Left ventricle myocardium superior (tissue), 1 donor: ENCODE results near the gene RIN3. TPM values are rescaled to one million over a fixed set of nuclear protein-coding genes. Genes with fewer than 3 reads are reported as not detected.

Source experiments
- ATAC-seq: fragments of 200-7000 bp; cut with Tn5 transposase; one replicate; pipeline ENCODE4 v1.9.1; 2020; ENCODE audit warnings: mild to moderate bottlenecking, moderate library complexity
- DNase-seq: peaks from one replicate; pipeline ENCODE4 v3.0.0-alpha.2; 2020
- intact Hi-C: fragments of 100-400 bp; cut with micrococcal nuclease; formaldehyde crosslinking; loops from one replicate; pipeline ENCODE4 v1.11.0; 2022
- total RNA-seq: library from RNA; stranded (reverse); fragmentation: NEBNext Ultra II Directional; extraction: Animal tissue kit (Norgen Biotek cat#: 25700); gene quantifications from one replicate; pipeline ENCODE4 v1.2.1, GENCODE V29; 2021
- donor health status: DM: no; HTN: yes; CAD: no; lungs with severe emphysema.

RIN3 gene
- total RNA-seq, 1 donor from 2014 or later, result 14.7 TPM

DNA sequence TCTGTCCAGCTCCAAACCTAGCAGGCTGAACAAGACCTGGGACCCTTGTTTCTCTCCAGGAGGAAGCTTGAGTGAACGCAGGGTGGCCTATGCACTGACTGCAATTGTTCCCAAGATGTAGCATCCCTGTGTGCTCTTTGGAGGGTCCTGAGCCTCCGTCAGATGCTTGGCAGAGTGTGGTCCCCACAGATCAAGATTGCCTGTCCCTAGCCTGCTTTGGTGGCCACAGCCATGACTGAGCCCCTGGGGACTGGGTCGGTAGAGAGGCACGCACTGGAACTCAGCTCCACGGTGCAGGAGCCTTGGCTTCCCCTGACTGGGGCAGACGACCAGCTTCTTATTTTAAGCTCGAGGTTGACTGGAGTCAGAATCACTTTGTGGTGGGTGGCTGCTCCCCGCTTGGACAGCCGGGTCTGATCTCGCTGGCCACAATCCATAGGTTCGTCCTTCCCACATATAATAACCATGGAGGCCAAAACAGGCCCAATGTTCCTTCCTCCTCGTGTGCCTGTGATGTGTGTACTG is 137.1 kb downstream of the RIN3 start:
- ATAC-seq (no peak), DNase-seq (no peak)
- intact Hi-C loops, result no loop called here

DNA sequence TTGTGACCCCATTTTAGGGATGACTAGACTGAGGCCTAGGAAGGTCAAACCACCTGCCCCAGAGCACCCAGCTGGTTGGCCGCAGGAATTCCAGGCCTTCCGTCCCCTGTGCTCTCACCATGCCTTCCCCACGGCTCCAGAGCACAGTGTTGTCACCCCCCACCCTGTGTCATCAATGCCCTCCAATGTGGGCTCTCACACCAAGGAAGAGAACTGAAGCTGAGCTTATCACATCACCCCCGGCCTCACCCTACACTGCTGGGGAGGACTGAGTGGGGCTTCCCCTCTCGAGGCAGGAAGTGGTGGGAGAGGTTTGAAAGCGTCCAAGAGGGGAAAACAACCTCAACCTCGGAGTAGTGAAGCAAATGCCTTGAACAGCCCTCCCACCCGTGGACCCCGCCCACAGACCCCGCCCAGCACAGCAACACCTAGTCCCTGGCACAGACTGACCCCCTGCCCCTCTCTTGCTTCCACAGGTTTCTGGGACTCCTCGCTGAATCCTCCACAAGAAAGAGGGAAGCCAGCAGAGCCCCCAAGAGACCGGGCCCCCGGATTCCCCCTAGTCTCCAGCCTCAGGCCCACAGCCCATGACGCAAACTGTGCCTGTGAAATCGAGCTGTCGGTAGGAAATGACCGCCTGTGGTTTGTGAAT is 137.7 kb downstream of the RIN3 start:
- DNase-seq (no peak), ATAC-seq (peak; percentile 28)
- intact Hi-C loops, result no loop called here

DNA sequence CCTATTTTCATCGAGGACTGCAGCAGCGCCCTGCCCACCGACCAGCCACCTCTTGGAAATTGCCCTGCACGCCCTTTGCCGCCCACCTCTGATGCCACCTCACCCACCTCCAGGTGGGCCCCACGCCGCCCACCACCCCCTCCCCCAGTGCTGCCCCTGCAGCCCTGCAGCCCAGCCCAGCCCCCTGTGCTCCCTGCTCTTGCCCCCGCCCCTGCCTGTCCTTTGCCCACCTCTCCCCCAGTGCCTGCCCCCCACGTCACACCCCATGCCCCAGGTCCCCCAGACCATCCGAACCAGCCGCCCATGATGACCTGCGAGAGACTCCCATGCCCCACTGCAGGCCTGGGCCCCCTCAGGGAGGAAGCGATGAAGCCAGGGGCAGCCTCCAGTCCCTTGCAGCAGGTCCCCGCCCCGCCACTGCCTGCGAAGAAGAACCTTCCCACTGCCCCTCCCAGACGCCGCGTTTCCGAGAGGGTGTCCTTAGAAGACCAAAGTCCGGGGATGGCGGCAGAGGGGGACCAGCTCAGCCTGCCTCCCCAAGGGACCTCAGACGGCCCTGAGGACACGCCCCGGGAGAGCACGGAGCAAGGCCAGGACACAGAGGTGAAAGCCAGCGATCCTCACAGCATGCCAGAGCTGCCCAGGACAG is 138.3 kb downstream of the RIN3 start:
- DNase-seq, result peak; percentile 77
- intact Hi-C loops, result no loop called here
- ATAC-seq, result peak; percentile 47

DNA sequence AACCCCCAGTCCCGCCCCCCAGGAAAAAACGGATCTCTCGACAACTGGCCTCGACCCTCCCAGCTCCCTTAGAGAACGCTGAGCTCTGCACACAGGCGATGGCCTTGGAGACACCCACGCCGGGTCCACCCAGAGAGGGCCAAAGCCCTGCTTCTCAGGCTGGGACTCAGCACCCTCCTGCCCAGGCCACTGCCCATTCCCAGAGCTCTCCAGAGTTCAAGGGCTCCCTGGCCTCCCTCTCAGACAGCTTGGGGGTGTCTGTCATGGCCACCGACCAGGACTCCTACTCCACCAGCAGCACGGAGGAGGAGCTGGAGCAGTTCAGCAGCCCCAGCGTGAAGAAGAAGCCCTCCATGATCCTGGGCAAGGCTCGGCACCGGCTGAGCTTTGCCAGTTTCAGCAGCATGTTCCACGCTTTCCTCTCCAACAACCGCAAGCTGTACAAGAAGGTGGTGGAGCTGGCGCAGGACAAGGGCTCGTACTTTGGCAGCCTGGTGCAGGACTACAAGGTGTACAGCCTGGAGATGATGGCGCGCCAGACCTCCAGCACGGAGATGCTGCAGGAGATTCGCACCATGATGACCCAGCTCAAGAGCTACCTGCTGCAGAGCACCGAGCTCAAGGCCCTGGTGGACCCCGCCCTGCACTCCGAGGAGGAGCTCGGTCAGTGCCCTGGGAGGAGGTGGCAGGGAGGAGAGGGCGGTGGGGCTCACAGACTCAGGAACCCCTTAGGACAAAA is 139.0 kb downstream of the RIN3 start:
- ATAC-seq, result peak; percentile 10

DNA sequence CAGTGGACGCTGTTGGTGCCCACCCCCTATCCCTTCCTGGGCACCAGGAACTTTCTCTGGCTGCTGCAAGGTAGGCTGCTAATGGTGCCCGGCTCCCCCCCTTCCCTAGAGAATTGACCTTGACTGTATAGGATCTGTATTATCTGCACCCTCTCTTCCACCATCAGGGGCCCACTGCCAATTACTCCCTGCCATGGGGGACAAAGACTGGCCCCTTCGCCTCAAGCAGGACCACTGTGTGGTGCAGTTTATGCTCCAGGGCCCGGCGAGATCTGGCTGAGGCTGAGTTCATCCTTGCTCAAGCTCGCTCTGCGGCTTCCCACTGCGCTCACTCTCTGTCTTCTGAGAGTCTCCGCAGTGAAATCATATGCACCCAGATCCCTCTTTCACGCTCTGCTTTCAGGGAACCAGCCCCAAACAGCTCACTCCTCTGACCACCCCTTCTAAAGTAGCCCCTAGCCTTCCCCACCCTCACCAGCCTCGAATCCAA is 139.6 kb downstream of the RIN3 start:
- intact Hi-C loops, result no loop called here
- no peak for DNase-seq
- ATAC-seq, result no peak

More for the DNA sequence above, 139.0 kb downstream of the RIN3 start:
- no peak for DNase-seq
- intact Hi-C loops, result no loop called here

DNA sequence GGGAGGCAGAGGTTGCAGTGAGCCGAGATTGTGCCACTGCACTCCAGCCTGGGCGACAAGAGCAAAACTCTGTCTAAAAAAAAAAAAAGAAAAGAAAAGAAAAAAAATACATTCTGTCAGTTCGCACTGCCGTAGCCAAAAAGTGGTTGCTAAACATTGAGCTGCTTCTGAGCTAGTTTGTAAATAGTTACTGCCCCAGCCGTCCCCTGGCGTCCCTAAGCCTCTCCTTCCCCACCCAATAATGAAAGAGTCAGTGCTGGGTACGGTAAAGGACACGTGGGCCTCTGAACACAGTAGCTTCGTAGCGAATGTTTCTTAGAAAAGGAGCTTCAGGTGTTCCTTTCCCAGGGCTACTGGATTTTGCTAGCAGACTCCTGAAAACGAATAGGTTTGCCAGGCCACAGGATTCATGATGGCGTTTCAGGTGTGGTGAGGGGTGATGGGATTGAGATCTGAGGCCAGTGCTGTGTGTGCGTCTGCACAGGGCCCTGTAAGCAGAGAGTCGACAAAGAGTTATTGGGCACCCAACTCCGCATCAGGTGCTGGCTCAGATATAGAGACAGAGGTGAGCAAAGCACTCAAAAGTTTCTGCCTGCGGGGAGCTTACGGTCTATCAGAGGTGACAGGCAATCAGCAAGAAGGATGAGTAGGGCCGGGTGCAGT is 140.8 kb downstream of the RIN3 start:
- intact Hi-C loops, result no loop called here
- no peak for DNase-seq
- no peak for ATAC-seq

DNA sequence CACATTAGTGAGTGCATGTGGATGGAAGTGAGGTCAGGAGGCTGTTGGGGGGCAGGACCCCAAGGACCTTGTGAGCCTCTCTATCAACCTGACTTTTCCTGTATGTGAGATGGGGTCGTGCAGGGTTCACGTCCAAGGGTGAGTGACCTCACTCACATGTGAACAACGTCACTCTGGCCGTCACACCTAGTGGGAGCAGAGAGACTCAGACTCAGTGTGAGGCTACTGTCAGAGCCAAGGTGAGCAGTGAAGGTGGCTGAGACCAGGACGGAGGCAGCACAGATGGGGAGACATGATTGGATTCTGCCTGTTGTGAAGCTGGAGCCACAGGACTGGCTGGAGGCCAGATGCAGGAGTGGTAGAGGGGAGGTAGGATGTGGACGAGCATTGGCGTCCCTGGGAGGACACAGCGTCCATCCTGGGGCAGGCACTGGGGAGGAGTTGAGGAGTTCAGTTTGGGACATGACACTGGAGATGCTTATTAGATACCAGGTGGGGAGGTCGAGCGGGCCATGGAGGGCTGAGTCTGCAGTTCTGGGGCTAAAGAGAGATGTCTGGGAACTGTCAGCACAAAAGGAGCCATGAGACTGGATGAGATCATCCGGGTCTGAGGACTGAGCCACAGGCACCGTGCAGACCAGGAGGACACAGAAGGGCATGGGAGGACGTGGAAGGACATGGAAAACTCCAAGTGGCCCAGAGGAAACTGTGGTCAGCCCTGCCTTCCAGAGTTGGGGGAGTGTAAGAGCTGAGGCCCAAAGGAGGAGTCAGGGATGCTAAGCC is 142.0 kb downstream of the RIN3 start:
- intact Hi-C loops, result no loop called here
- ATAC-seq, result no peak
- DNase-seq, result no peak

DNA sequence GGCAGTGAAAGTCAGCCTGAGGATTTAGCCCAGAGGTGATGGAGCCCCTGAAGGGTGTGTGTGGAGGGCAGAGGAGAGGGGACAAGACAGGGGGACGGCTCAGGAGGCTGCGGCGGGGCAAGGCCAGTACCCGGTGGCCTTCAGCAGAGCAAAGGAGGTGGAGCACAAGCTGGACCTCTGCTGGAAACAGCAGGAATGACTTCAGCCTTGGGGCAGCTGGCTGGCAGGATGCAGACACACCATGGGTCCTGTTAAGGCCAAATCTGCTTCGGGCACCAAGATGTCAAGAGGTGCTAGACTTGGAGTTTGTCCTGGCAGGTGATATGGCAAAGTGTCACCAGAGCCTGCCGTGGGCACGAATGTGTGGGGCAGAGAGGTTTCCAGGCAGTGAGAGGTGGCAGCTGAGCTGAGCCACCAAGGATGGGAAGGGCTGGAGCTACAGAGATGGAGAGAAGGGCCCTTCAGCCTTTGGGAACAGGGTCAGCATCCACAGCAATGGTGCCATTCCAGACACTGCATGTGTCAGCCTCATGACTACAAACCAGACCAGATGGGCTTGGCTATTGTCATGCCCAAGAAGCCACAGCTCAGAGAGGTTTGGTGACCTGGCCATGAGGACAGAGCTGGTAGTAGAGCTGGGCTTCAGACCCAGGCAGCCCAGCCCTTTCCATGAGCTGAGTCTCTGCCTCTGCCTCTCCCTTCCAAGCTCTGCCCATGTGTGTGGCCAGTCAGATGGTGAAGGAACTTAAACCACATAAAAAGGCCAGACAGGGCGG is 142.9 kb downstream of the RIN3 start:
- ATAC-seq (no peak), DNase-seq (no peak)
- intact Hi-C loops, result no loop called here

DNA sequence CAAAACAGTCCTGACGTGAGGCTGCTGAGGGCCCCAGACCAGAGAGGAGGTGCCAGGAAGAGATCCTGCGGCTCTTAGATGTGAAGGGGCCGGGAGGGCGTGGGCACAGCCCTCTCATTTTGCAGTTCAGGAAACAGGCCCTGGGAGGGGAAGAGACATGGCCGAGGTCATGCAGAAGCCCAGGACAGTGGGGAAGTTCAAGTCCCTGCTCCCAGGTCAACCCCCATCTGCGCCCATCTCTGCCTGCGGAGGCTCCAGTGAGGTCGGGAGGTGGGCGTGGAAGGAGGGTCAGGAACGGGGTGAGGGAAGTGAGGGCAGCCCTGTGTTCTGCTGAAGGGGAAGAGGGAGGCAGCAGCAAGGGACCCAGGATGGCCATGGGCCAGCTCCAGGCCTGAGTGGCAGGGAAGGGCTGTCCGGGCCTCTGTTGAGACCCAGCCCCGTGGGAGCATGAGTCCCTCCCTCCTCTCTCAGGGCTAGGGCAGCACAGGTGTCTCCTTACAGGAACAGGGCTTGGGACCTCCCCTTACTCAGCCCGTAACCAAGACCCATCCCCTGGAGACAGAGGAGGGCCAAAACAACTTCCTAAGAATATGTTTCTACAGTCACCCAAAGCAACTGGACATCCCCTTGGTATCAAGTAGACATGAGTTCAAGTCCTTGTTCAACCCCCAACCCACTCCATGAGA is 144.0 kb downstream of the RIN3 start:
- ATAC-seq (peak; percentile 72), DNase-seq (peak; percentile 73)

DNA sequence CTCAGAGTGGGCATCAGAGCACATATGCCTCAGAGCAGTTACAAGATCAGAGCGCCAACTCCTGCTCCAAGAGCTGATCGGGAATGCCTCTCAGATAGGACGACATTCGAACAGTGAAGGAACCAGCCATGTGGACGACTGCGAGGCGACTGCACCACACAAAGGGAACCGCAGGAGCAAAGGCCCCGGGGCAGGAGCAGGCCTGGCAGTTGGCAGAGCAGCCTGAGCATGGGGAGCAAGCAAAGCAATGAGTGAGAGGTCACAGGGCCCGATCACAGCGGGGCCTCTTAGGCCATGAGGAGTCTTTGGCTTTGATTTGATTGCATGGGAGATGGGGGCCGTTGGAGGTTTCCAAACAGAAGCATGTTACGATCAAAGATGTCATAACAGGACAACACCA is 144.6 kb downstream of the RIN3 start:
- DNase-seq, result no peak
- intact Hi-C loops, result no loop called here
- ATAC-seq, result no peak

More for the DNA sequence above, 144.0 kb downstream of the RIN3 start:
- intact Hi-C loops, result no loop called here

DNA sequence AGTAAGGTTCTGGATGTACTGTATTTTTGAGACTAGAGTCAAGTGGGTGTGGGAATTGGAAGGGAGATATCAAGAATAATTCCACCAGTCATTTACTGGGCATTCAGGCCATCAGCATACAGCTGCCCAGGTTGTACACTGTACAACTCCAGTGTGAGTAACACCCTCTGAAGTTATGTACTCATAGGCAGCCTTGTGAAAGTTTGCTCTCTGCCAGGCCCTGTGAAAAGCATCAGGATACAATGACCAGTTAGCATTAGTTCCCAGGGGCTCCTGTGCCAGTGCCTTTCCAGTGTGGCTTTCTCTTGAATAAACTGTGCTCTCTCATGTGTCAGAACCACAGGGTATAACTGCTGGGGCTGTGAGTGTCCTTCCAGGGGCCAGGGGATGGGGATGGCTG is 145.1 kb downstream of the RIN3 start:
- DNase-seq (no peak), ATAC-seq (no peak)
- intact Hi-C loops, result no loop called here

DNA sequence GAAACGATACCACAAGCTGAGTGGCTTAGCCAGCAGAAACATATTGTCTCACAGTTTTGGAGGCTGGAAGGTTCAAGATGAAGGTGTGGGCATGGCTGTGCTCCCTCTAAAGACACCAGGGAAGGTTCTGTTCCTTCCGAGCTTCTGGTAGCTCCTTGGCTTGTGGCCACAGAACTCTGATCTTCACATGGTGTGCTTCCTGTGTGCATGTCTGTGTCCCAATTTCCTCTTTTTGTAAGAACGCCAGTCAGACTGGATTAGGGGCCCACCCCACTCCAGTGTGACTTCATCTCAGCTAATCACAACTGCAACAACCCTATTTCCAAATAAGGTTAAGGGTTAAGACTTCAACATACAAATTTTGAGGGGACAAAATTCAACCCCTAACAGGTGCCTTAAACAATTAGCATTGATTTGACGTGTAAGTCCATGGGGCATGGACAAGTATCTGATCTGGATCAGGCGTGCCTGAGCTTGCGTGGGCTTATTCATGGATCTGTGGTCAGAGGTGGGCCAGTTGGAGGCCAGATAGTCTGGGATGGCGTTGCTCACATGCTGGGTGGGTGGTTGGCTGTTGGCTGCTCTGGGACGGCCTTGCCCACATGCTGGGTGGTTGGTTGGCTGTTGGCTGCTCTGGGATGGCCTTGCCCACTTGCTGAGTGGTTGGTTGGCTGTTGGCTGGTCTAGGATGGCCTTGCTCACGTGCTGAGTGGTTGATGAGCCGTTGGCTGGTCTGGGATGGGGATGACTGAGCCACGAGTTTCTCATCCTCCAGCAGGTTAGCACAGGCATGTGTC is 146.4 kb downstream of the RIN3 start:
- intact Hi-C loops, result no loop called here
- DNase-seq (no peak), ATAC-seq (peak; percentile 67)

DNA sequence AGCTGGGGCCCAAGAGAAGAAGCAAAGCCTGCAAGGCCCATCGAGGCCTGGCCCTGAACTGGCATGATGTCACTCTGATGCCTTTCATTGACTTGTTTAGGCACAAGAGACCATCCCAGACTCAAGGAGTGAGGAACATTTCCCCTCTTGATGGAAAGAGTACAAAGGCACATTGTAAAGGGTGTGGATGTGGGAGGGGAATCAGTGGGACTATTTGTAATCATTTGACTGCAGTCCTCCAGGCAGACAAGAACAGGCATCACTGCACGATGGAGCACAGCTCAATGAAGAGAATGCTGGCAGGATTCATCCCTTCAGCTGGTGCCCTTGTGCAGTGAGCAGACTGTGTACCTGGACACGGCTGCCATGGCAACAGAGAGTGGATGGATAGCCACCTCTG is 147.0 kb downstream of the RIN3 start:
- DNase-seq (no peak), ATAC-seq (no peak)
- intact Hi-C loops, result no loop called here

DNA sequence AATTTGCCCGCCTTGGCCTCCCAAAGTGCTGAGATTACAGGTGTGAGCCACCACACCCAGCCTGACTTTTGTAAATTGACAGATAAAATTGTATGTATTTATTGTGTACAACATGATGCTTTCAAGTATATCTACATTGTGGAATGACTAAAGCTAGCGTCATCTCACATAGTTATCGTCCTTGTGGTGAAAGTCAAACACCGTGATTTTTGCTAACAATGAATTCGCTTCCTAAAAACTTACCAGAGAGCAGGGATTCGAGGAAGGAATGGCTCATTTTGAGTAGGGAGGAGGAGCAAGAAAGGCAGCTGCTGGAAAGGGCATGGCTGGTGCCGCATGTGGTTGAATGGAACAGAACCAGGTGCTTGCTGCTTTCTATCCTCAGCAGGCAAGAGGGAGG is 149.5 kb downstream of the RIN3 start:
- intact Hi-C loops, result no loop called here
- DNase-seq, result no peak
- ATAC-seq, result no peak

DNA sequence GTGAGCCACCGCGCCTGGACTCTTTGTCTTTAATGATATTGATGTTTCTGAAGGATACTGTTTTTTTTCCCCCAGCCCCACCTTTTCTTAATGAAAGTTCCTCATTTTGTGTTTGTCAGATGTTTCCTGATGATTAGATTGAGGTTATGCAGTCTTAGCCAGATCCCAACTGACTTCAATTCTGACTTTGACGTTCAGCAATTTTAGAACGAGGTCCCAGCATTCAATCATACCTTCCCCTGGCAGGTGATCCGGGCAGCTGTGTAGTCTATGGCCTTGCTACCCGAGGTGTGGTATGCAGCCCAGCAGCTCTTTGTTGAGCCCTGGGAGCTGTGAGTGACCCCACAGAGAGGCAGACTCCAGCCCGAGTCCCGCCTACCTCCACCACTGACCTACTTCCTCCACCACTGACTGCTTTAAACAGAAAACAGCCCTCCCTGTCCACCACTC is 152.1 kb downstream of the RIN3 start:
- ATAC-seq (peak; percentile 43), DNase-seq (no peak)
- intact Hi-C loops, result no loop called here

DNA sequence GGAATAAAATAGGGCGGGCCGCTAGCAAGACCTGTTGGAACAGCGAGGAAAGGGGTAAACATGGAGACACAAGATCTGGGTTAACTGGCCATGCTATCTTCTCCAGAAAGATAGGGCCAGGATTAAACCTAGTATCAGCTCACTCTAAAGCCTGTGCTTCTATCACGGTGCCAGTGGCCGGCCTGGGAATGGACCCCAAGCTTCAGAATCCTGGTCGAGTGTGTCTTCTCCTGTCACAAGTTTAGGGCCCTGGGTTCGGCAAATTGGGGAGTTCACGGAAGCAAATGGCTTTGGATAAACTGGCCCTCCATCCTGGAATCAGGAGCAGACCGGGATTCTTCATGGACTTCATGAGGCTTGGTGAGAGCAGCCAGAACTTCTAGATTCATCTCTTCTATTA is 152.7 kb downstream of the RIN3 start:
- DNase-seq (no peak), ATAC-seq (no peak)
- intact Hi-C loops, result no loop called here
